Fibroblast of skin of left biceps (primary cell): ENCODE data around the gene RNF217.
A peak's percentile ranks its signal among the peaks of the same experiment; 100 is the strongest.
"Not testable (repeated sequence)": the region's sequence is repeated elsewhere in the genome, so short reads cannot be mapped to it uniquely, and the experiment has no call there.

Experiments
- DNase-seq, 2 experiments: peaks; one replicate each; pipeline ENCODE4 v3.0.0-alpha.2; 2013; ENCODE audit warnings: low read depth in 2 of 2

Gene RNF217

GRCh38 chr6:125013938-125014660, 51.9 kb downstream of the RNF217 start:
- DNase-seq: peak; percentile 79 to 80

GRCh38 chr6:125014661-125014957, 52.4 kb downstream of the RNF217 start:
- DNase-seq: no peak

GRCh38 chr6:125015152-125015551, 52.9 kb downstream of the RNF217 start:
- no peak for DNase-seq

- no peak for DNase-seq
Observed at GRCh38 chr6:125018136-125018535, 55.9 kb downstream of the RNF217 start.

GRCh38 chr6:125019281-125019680, 57.0 kb downstream of the RNF217 start:
- no peak for DNase-seq

GRCh38 chr6:125019918-125020317, 57.7 kb downstream of the RNF217 start:
- no peak for DNase-seq

GRCh38 chr6:125020385-125020784, 58.1 kb downstream of the RNF217 start:
- no peak for DNase-seq

GRCh38 chr6:125022391-125022989, 60.3 kb downstream of the RNF217 start:
- no peak for DNase-seq

GRCh38 chr6:125025164-125025854, 63.1 kb downstream of the RNF217 start:
- no peak for DNase-seq

GRCh38 chr6:125027287-125027686, 65.0 kb downstream of the RNF217 start:
- DNase-seq: no peak

- no peak for DNase-seq
Observed at GRCh38 chr6:125030969-125031368, 68.7 kb downstream of the RNF217 start.

GRCh38 chr6:125031385-125031784, 69.1 kb downstream of the RNF217 start:
- DNase-seq: no peak

GRCh38 chr6:125034929-125035328, 72.7 kb downstream of the RNF217 start:
- not testable (repeated sequence) for DNase-seq

GRCh38 chr6:125036486-125036885, 74.2 kb downstream of the RNF217 start:
- DNase-seq: not testable (repeated sequence)

- DNase-seq: no peak
Observed at GRCh38 chr6:125037827-125038226, 75.6 kb downstream of the RNF217 start.

- no peak for DNase-seq
Observed at GRCh38 chr6:125038925-125039324, 76.7 kb downstream of the RNF217 start.

GRCh38 chr6:125041740-125042459, 79.7 kb downstream of the RNF217 start:
- DNase-seq: peak; percentile 30 to 49

GRCh38 chr6:125044066-125044465, 81.8 kb downstream of the RNF217 start:
- no peak for DNase-seq

- DNase-seq: no peak
Observed at GRCh38 chr6:125044667-125045066, 82.4 kb downstream of the RNF217 start.

- DNase-seq: no peak
Observed at GRCh38 chr6:125046107-125046925, 84.1 kb downstream of the RNF217 start.

GRCh38 chr6:125048274-125048673, 86.0 kb downstream of the RNF217 start:
- DNase-seq: no peak
